Activated naive CD8-positive, alpha-beta T cell treated with anti-CD3 and anti-CD28 coated beads, Interleukin-2, amount 50 U/mL, for 24 hours (primary cell): ENCODE data around the gene EXOC4.
"Not testable (repeated sequence)": the region's sequence is repeated elsewhere in the genome, so short reads cannot be mapped to it uniquely, and the experiment has no call there.

Source experiments
- ATAC-seq: fragments of 150-1000 bp; cut with Tn5 transposase; one replicate; pipeline ENCODE4 v1.10.0; 2021
- DNase-seq: peaks from one replicate; pipeline ENCODE4 v3.0.0; 2021
- H3K27ac Mint-ChIP-seq: one replicate; pipeline ENCODE4 v1.8.0; 2021; ENCODE audit warnings: mild to moderate bottlenecking, mixed read lengths
- H3K27me3 Mint-ChIP-seq: one replicate; pipeline ENCODE4 v1.8.0; 2021; ENCODE audit warnings: mixed read lengths
- H3K36me3 Mint-ChIP-seq: one replicate; pipeline ENCODE4 v1.8.0; 2021; ENCODE audit warnings: low read depth, mixed read lengths
- H3K4me1 Mint-ChIP-seq: one replicate; pipeline ENCODE4 v1.8.0; 2021; ENCODE audit warnings: mixed read lengths
- H3K4me3 Mint-ChIP-seq: one replicate; pipeline ENCODE4 v1.8.0; 2021; ENCODE audit warnings: mild to moderate bottlenecking, moderate library complexity, mixed read lengths
- H3K9me3 Mint-ChIP-seq: one replicate; pipeline ENCODE4 v1.8.0; 2021; ENCODE audit warnings: mixed read lengths

EXOC4 gene

DNA sequence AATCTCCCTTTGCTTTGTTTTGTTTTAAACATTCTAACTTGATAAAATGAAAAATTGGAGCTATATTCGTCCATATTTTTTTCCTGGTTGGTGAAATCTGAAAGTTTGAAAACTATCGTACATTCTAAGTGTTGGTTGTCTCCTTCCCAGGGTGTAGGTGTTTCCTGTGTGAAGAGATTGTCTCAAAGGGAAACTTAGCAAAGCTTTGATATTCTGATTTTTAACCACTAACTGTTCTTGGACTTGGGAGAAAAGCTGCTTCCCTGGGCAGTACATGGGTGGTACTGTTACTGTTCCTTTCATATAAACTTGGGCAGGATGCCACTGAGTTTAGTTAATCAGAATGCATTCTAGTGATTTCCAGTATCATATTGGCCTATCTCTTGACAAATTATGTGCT, 620.8 kb downstream of the EXOC4 start:
- Mint-ChIP-seq H3K36me3 (peaks cover 15% of the 10 kb centered on the region), H3K4me3 (no peak overlapping the region), H3K27ac (no peak overlapping the region), H3K4me1 (peaks cover 34% of the 10 kb centered on the region), H3K27me3 (no peaks in the 10 kb centered on the region), H3K9me3 (no peaks in the 10 kb centered on the region)
- no peak for DNase-seq
- ATAC-seq, result peak; percentile 43

DNA sequence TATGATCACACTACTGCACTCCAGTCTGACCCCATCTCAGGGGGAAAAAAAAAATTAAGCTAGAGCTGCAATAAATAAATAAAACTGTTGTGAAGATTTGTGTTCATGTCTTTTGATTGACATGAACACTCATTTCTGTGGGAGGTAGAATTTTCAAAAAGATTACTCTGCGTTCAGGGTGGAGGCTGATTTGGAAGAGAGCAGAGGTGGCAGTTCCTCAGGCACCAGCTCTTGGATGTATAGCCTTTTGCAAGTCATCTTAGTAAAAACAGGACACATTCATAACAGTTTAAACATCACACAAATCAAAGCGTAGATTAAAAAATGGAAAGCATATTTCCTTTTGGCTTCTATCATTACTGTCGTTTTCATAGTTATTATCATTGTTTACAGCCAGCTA, 630.7 kb downstream of the EXOC4 start:
- H3K36me3 Mint-ChIP-seq, result no peaks in the 10 kb centered on the region
- DNase-seq (no peak), ATAC-seq (no peak)
- H3K27me3 Mint-ChIP-seq, result no peaks in the 10 kb centered on the region
- H3K27ac Mint-ChIP-seq, result no peak overlapping the region
- no peaks in the 10 kb centered on the region for H3K4me1 Mint-ChIP-seq
- H3K4me3 Mint-ChIP-seq, result no peak overlapping the region
- H3K9me3 Mint-ChIP-seq, result peaks cover 8% of the 10 kb centered on the region

DNA sequence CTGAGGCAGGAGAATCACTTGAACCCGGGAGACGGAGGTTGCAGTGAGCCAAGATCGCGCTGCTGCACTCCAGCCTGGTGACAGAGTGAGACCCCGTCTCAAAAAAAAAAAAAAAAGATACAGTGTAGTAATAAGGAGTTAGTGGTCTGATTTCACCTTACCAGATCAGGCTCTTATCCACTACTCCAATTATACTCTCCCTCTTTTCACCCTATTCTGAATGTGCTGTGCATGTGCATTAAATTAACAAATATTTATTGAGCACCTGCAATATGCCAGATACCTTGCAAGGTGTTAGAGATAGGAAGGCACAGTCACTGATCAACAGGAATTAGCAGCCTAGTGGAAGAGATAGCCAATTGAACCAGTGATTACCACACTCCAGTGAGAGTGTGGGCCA, 632.3 kb downstream of the EXOC4 start:
- H3K9me3 Mint-ChIP-seq, result peaks cover 8% of the 10 kb centered on the region
- no peak overlapping the region for H3K27ac Mint-ChIP-seq
- no peaks in the 10 kb centered on the region for H3K27me3 Mint-ChIP-seq
- H3K4me3 Mint-ChIP-seq, result no peak overlapping the region
- no peak for ATAC-seq
- no peaks in the 10 kb centered on the region for H3K36me3 Mint-ChIP-seq
- H3K4me1 Mint-ChIP-seq, result no peaks in the 10 kb centered on the region
- no peak for DNase-seq

DNA sequence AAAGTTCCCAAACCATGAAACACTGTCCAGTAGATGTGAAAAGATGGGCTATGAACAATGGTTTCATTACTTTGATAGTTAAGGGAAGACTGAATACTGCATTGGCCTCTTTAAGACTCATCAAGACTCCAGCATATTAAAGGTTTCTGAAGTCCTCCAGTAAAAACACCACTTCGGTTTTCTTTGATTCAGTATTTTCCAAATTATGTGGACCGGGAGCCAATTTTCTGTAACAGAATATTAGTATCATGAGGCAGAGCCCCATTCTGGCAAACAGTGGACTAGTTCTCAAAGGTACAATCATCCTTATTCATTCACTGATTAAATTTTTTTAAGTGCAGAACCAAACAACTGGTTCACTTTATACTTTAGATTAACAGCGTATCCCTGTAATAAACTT, 633.2 kb downstream of the EXOC4 start:
- no peaks in the 10 kb centered on the region for H3K4me1 Mint-ChIP-seq
- H3K4me3 Mint-ChIP-seq, result no peak overlapping the region
- no peaks in the 10 kb centered on the region for H3K27me3 Mint-ChIP-seq
- H3K27ac Mint-ChIP-seq, result no peak overlapping the region
- peaks cover 8% of the 10 kb centered on the region for H3K9me3 Mint-ChIP-seq
- ATAC-seq (no peak), DNase-seq (no peak)
- H3K36me3 Mint-ChIP-seq, result no peaks in the 10 kb centered on the region

DNA sequence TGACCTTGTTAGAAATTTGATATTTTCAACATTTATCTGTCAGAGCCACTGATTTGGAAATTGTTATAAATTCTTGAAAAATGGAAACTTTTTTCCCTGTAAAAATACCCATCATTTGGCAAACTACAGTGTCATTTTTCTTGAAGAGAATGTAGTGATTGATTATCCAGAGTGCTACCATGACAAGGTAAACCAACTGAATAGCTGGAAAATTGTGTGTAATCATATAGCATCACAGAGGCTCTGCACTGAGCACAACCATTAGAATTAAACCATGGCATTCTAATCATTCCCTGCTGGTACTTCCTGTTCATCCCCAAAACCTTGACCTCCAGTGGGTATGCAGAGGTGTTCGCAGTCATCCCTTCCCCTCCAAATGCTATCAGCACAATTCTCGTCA, 633.9 kb downstream of the EXOC4 start:
- Mint-ChIP-seq H3K4me1 (no peaks in the 10 kb centered on the region), H3K36me3 (no peaks in the 10 kb centered on the region), H3K27me3 (no peaks in the 10 kb centered on the region), H3K9me3 (peaks cover 8% of the 10 kb centered on the region), H3K4me3 (no peak overlapping the region), H3K27ac (no peak overlapping the region)
- ATAC-seq, result no peak
- DNase-seq, result no peak

DNA sequence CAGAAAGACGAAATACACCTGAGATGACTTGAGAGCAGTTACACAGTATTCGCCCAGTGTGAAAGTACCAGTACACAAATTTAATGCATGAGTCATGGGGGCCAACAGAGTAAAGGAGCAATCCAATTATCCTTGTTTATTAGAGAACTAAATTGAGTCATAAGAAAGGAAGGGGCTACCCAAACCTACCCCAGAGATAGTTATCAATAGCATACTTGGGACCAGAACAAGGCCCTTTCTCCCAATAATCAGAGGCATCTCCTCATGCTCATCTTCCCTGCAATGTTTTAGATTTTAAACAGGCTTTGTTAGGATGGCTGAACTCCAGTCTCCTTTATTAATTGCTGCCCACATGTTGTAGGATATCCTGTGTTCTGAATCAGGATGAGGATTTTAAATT, 634.6 kb downstream of the EXOC4 start:
- H3K36me3 Mint-ChIP-seq, result no peaks in the 10 kb centered on the region
- H3K4me3 Mint-ChIP-seq, result no peak overlapping the region
- no peak overlapping the region for H3K27ac Mint-ChIP-seq
- H3K9me3 Mint-ChIP-seq, result peaks cover 8% of the 10 kb centered on the region
- ATAC-seq (no peak), DNase-seq (no peak)
- H3K4me1 Mint-ChIP-seq, result no peaks in the 10 kb centered on the region
- H3K27me3 Mint-ChIP-seq, result no peaks in the 10 kb centered on the region

DNA sequence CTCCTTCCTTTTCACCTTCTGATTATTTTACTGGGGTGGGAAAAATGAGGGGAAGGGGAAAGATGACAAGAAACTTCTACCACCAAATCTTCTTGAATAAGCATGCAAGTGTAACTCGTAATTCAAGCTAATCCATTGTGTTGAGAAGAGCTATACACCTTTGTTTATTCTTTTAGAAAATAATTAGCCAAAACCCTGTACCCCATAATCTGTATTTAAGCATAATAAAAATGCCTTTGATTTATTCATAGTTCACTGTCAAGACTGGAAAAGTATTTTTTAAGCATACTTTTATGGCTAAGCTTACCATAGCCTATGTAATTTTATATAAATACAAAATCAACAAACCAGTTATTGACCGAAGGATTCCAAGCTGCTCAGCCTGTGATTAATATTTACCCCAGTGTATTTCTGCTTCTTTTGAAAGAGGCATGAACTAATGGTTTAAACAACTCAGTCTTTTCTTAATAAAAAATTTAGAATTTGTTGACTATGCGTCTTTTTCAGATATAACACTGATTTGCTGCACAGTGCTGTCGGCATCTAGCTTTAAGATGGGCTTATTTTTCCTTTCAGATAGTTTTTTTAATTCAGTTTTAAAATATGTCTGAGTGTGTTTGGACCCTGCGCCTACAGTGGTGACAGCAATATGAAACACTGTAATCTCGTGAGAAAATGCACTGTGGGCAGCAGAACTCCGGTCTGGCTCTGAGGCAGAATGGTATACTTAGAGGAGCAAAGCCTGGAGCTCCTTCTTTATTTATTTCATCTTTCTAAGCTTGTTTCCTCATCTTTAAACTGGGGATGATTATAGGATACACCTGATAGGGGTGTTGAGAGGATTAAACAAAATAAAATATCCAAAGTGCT, 635.4 kb downstream of the EXOC4 start:
- no peaks in the 10 kb centered on the region for H3K4me1 Mint-ChIP-seq
- H3K27me3 Mint-ChIP-seq, result no peaks in the 10 kb centered on the region
- DNase-seq, result no peak
- no peaks in the 10 kb centered on the region for H3K36me3 Mint-ChIP-seq
- no peak for ATAC-seq
- no peak overlapping the region for H3K27ac Mint-ChIP-seq
- H3K4me3 Mint-ChIP-seq, result no peak overlapping the region
- H3K9me3 Mint-ChIP-seq, result peaks cover 8% of the 10 kb centered on the region

DNA sequence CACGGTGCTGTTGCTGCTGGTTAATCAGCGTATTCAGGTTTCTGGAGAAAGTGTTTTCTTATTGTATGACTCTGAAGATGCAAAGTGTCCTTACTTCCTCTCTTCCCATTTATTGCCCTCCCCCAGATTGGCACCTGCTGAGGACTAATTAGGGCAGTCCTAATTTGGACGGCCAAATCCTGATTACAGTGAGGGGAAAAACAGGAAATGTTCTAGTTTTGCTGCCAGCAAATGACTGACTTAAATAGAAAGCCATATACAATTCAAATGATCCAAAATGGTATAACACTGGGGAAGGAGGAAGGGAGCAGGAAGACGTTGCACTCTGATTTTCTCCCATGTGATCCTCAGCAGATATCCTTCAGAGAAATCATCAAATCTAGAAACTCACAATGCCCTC, 651.9 kb downstream of the EXOC4 start:
- Mint-ChIP-seq H3K27ac (no peak overlapping the region), H3K4me3 (no peak overlapping the region), H3K27me3 (no peaks in the 10 kb centered on the region), H3K9me3 (peaks cover 4% of the 10 kb centered on the region), H3K36me3 (peaks cover 23% of the 10 kb centered on the region), H3K4me1 (no peaks in the 10 kb centered on the region)
- DNase-seq (no peak), ATAC-seq (no peak)

DNA sequence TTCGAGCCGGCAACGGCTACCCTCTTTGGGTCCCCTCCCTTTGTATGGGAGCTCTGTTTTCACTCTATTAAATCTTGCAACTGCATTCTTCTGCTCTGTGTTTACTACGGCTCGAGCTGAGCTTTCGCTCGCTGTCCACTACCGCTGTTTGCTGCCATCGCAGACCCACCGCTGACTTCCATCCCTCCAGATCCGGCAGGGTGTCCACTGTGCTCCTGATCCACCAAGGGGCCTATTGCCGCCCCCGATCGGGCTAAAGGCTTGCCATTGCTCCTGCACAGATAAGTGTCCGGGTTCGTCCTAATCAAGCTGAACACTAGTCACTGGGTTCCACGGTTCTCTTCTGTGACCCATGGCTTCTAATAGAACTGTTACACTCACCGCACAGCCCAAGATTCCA, 653.7 kb downstream of the EXOC4 start:
- ATAC-seq, DNase-seq, H3K4me1 Mint-ChIP-seq, H3K9me3 Mint-ChIP-seq, H3K27me3 Mint-ChIP-seq, H3K4me3 Mint-ChIP-seq, H3K27ac Mint-ChIP-seq: not testable (repeated sequence)
- H3K36me3 Mint-ChIP-seq, result peaks cover 18% of the 10 kb centered on the region

DNA sequence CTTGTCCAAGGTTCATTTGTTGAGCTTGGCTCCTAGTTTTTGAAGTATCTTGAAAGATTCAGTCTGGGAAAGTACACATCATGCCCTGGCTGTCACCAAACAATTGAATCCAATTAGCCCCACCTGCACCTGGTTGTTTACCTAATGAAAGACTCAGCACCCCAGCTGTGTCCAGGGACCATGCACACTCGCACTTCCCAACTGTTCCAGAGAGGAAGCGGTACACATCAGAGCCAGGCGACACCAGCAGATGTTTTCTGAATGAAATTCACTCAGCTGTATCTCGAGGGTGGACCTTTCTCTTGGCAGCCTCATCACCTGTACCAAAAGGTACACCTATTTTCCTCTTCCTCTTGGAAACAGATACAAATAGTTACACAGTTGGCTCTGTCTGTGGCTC, 657.9 kb downstream of the EXOC4 start:
- Mint-ChIP-seq H3K27ac (no peak overlapping the region), H3K4me3 (no peak overlapping the region), H3K27me3 (no peaks in the 10 kb centered on the region), H3K4me1 (peaks cover 3% of the 10 kb centered on the region), H3K36me3 (peaks cover 10% of the 10 kb centered on the region), H3K9me3 (peaks cover 4% of the 10 kb centered on the region)
- ATAC-seq, result no peak
- no peak for DNase-seq

DNA sequence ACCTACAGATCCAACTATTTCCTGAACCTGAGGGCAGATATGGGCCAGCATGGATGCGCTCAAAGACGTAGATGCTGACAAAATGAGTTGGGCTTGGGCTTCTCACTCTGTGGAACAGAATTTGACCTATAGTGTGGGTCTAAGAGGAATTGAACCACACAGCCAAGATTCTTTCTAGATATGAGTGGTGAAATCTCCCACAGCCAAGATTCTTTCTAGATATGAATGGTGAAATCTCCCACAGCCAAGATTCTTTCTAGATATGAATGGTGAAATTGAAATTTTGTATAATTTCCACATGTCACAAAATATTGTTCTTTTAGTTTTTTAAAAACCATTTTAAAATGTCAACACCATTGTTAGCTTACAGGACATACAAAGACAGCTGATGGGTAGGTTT, 658.8 kb downstream of the EXOC4 start:
- ATAC-seq, result no peak
- Mint-ChIP-seq H3K27ac (no peak overlapping the region), H3K27me3 (no peaks in the 10 kb centered on the region), H3K4me3 (no peak overlapping the region), H3K36me3 (peaks cover 14% of the 10 kb centered on the region), H3K9me3 (peaks cover 4% of the 10 kb centered on the region), H3K4me1 (peaks cover 3% of the 10 kb centered on the region)
- DNase-seq, result no peak

DNA sequence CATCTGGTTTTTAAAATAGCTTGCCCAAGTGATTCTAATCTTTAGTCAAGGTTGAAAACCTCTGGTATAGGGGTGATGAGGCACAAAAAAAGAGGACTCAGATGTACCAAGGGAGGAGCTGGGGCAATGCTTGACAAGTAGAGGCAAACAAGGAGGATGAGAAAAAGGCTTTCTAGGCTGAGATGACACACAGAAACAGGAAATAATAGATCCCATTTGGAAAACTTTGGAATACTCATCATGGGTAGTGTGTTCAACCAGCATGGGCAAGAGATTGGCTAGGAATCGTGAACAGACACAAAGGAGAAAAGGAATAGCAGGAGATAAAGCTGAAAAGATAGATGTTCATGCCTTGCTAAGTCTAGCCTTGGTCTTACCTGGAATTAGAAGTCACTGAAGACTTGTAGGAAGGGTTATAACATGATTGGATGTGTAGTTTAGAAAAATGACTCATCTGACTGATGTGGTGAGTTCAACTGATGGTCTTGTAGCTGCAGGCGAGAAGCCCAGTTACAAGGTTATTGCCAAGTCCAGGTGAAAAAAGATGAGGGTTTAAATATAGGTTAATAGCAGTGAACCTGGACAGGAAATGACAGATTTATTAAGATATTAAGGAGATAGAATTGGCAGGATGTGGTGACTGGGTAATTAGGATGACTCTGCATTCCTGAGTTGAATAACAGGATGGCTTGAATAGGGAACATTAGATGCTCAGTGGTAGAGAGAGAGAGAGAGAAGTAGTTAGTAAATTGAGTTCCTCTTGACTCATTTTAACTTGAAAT, 660.2 kb downstream of the EXOC4 start:
- DNase-seq (no peak), ATAC-seq (no peak)
- H3K36me3 Mint-ChIP-seq, result peaks cover 23% of the 10 kb centered on the region
- H3K4me1 Mint-ChIP-seq, result peaks cover 3% of the 10 kb centered on the region
- no peak overlapping the region for H3K27ac Mint-ChIP-seq
- H3K4me3 Mint-ChIP-seq, result no peak overlapping the region
- H3K27me3 Mint-ChIP-seq, result no peaks in the 10 kb centered on the region
- peaks cover 10% of the 10 kb centered on the region for H3K9me3 Mint-ChIP-seq

DNA sequence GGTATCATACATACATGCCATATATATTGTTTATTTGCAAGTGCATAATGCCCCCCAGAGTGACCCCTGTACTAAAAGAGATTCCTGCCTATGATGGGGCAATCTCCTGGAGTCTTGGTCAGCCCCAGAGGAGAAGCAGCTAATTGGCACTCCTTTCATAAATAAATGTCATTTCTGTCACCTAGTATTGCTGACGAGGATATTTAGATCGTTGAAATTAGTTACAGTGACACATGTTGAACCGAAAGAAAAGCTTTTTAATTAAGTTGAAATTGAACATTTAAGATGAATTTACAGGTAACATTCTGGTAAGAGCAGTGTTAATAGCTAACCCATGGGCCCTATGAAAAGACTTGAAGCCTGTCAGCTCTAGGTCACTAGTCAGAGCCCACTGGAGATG, 663.7 kb downstream of the EXOC4 start:
- no peak for DNase-seq
- Mint-ChIP-seq H3K36me3 (peaks cover 49% of the 10 kb centered on the region), H3K4me3 (no peak overlapping the region), H3K4me1 (peaks cover 3% of the 10 kb centered on the region), H3K27ac (no peak overlapping the region), H3K9me3 (peaks cover 25% of the 10 kb centered on the region), H3K27me3 (no peaks in the 10 kb centered on the region)
- ATAC-seq, result no peak

DNA sequence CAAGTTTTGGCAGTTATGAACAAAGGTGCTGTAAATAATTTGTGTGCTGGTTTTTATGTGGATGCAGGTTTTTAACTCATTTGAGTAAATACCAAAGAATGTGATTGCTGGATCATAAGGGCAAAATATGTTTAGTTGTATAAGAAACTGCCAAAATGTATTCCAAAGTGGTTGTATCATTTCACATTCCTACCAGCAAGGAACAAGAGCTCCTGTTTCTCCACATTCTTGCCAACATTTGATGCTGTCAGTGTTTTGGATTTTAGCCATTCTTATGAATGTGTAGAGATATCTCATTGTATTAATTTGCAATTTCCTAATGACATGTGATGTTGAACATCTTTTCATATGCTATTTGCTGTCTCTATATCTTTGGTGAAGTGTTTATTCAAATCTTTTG, 666.9 kb downstream of the EXOC4 start:
- Mint-ChIP-seq H3K4me3 (no peak overlapping the region), H3K4me1 (no peaks in the 10 kb centered on the region), H3K27me3 (no peaks in the 10 kb centered on the region), H3K36me3 (peaks cover 59% of the 10 kb centered on the region), H3K9me3 (peaks cover 31% of the 10 kb centered on the region), H3K27ac (no peak overlapping the region)
- DNase-seq (no peak), ATAC-seq (no peak)

DNA sequence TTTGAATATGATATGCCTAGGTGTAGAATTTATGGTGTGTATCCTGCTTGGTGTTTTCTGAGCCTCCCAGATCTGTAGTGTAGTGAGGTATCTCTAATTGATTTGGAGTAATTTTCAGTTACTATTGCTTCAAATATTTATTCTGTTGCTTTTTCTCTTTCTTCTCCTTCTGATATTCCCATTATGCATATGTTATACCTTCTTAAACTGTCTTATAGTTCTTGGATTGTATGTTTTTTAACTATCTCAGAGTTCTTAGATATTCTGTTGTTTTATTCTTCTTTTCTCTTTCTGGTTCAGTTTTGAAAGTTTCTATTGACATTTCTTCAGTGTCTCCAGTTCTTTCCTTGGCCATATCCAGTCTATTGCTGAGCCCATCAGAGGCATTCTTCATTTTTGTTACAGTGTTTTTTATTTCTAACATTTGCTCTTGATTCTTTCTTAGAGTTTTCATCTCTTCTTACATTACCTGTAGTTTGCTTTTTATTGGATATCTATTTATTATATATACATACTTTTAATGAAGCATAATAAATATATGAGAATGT, 668.8 kb downstream of the EXOC4 start:
- H3K27ac Mint-ChIP-seq, result no peak overlapping the region
- H3K9me3 Mint-ChIP-seq, result peaks cover 31% of the 10 kb centered on the region
- no peaks in the 10 kb centered on the region for H3K4me1 Mint-ChIP-seq
- no peak overlapping the region for H3K4me3 Mint-ChIP-seq
- H3K27me3 Mint-ChIP-seq, result no peaks in the 10 kb centered on the region
- peaks cover 55% of the 10 kb centered on the region for H3K36me3 Mint-ChIP-seq
- no peak for ATAC-seq
- no peak for DNase-seq
